Stimulated activated CD4-positive, alpha-beta T cell treated with anti-CD3 and anti-CD28 coated beads, Interleukin-1b, Interleukin-23, amount 100 ng/mL, for 1 hour (primary cell): ENCODE results near the gene PAX5.
"Not testable (repeated sequence)": the region's sequence is repeated elsewhere in the genome, so short reads cannot be mapped to it uniquely, and the experiment has no call there.

Experiments used
- DNase-seq, 2 donors: peaks; one replicate each; pipeline ENCODE4 v3.0.0-alpha.2; 2020; ENCODE audit warnings: low read depth in 2 of 2

Gene PAX5

DNA sequence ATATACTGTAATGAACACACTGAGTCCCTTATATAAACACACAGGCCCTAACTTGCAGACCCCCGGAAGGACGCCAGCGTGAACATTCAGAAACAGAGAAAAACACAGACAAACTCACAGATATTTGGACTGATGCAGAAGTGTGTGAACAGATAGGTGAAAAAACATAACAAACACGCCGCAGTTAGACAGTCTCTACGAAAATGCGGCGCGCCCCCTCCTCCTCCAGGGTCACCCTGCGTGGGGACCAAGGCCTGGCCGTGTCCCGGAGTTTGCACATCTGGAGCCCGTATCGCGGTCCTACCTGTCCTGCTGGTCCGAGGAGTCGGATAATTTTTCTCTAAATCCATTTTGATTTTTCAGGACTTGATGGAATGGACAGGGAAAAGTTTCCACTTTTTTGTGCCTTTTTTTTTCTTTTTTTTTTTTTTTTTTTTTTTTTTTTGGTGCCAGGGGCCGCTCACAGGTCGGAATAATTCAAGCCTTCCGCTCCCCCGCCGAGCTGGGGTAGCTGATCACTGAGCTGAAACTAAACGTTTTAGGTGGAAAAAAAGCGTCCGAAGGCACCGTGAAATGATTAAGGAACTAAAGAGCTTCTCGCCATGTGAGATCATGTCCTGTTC is at the start of gene PAX5:
Gene PAX5 (minus strand): TSS at position 587 of the 623 bp plus-strand sequence. CDS start 237 bp downstream, at position 350.
- no peak for DNase-seq

DNA sequence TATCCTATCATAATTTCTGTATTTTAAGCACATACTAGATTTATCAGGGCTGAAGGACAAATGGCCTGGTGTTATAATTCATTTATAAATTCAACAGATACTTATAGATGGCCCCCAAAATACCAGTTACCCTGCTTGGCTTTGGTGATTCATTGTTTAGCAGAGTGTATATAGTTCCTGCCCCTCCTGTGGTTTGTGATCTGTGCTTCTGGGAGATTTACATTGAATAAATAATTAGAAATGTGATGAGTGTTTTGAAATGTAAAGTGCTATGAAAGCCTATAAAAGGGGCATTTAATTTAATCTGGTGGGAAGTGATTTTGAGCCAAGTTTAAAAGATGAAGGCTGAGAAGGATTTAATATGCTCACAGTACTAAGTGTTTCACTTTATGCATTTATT is 49.6 kb upstream of the PAX5 start:
- no peak for DNase-seq

DNA sequence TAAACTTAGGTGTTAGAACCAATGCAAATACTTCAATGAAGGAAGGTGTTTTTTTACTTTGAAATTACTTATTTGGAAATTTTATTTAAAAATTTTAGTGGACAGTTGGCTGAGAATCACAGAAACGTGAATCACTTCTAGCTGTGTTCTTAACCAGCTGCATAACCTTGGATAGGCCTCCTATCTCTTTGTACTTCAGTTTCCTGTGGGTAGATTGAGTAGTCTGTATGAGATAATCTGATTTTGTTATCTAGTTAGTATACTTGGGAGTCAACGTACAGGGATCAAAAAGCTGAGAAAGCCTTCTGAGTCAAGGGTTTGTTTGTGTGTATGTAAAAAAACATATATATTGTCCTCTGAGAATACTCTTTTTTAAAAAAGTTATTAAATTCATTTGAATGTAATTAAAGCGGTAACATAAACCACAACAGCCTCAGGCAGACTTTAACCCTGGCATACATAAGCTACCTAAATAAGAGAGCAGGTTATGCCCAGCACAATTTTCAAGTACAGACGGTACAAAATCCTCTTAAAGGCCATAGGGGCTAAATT is 48.2 kb upstream of the PAX5 start:
- no peak for DNase-seq

DNA sequence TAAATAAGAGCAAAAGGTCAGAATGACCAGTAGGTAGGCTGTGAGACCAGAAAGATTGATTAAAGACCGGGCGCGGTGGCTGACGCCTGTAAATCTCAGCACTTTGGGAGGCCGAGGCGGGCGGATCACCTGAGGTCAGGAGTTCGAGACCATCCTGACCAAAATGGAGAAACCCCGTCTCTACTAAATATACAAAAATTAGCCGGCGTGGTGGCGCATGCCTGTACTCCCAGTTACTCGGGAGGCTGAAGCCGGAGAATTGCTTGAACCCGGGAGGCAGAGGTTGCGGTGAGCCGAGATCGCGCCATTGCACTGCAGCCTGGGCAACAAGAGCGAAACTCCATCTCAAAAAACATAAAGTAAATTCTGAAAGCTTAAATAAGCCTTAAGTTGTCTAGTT is 47.4 kb upstream of the PAX5 start:
- DNase-seq = not testable (repeated sequence)

DNA sequence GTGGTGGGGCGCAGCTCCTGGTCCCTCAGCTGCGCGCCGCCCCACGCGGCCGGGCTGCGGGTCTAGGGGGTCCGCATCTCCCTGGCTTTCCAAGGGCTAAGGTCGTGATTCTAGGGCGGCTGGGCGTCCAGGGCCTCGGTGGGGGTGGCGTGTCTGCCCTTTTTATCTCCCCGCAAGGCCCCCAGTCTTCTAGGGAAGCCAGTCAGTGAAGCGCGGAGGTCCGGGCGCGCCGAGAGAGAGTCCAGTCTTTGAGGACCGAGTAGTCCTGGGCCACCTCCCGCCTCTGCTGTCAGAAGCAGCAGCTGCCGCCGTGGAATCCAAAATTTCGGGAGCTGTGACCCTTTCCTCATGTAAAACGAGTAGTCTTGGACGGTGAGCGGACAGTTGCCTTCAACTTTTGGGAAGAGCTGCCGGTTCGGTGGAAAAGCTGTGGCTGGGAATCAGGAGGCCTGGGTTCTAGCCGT is 46.1 kb upstream of the PAX5 start:
- DNase-seq = peak in 1 of 2 donors; percentile 2

DNA sequence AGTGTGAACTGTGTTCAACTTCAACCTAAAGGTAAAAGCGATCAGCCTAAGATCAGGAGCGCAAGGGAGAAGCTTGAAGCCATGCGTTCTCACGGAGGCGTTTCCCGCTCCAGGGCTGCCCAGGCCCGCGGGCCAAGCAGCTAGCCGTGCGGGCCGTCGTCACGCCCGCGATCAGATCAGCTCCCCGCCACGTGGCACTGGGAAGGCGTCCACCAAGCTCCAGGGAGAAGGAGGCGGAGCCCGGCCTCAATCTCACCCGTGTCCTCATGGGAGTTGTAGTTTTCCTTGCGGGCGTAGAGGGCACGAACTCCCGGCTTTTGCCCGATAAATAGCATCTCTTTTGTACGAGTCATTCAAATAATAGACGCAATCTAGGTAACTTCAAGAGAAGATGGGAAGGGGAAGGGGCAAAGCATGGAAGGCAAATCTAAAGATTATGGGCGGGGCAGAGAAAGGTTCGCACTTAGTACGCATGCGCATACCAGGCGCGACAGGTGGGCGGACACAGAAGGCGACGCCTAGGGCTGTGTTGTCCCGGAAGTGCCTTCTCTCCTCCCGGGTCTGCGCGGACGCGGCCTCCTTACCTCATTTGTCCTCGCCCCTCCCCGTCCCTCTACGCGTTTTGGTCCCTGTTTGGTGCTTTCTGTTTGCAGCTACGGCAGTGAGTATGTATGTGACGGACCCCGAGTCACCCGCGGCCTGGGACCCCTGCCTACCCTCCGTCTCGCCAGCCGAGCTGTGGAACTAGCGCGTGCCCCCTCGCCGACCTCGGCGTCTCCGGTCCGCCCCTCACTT is 45.5 kb upstream of the PAX5 start:
- DNase-seq = peak; percentile 76 to 85

DNA sequence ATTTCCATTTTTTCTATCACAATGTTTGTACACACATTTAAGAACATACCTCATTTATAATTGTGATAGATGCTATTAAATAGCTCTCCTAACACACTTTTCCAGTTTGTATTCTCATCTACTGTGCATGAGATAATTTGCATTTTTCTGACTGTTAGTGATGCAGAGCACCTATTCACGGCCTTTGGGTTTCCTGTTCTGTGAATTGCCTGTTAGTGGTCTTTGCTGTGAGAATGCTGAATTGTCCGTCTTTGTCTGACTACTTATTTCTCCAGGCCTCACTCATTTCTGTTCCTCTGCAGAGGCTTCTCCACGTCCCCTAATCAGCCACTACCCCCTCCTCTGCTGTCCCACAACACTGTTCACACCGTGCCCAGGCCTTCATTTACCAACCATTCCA is 40.7 kb upstream of the PAX5 start:
- DNase-seq = not testable (repeated sequence)

DNA sequence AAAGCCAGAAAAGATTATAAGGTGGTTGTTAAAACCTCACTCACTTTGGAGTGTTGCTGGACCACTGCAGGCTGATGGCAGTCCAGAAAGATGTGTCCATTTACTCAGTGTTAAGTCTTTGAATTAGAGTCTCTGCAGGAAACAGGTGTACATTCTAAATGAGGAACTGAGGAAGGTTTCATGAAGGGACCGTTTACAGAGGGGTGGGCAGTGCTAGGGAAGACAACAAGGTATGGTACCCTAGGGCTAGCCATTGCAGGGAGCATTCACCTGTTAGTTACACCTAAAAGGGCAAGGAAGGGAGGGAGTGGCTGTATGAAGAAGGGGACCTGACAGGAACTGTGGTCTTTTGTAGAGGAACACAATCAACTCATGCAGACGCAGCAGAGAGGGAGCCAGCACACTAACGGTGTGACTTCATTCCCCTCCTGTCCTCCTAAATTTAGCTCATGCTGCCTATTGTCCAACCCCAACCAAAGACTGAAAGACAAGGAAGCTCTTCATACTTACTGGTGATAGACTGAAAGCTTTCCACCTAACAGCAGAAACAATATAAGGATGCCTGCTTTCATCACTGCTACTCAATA is 32.2 kb upstream of the PAX5 start:
- DNase-seq = no peak

DNA sequence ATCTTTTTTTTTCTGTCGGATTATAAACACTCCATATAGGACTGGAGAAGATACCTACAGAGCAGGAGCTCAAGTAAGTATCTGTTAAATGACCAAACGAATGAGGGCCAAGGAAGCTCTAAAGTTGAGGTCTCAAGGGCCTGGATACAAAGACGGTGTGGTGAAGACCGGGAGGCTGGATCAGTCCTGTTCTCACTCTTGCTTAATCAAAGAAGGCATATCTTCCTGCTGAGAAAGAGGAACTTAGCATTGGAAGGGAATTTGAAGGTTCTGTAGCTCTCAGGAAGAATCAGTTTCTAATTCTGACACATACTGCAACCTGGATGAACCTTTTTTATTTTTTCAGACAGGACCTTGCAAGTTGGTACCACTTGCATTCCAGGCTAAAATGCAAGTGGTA is 28.3 kb upstream of the PAX5 start:
- DNase-seq = no peak

DNA sequence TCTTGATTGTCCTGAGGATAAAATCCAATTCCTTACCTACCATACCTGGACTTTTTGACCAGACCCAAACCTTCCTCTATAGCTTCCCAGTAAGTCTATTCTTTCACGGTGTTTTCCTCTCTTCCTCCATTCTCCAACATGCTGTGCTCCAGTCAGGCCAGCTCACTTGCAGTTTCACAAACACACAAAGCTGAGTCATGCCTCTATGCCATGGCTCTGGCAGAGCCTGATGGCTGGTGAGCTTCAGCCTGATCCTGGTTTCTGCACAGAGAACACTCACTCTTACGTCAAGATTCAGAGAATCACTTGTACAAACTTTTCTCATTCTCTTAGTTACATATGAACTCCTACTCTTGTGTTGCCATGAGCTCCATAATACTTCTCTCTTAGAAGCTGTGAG is 27.7 kb upstream of the PAX5 start:
- DNase-seq = no peak

DNA sequence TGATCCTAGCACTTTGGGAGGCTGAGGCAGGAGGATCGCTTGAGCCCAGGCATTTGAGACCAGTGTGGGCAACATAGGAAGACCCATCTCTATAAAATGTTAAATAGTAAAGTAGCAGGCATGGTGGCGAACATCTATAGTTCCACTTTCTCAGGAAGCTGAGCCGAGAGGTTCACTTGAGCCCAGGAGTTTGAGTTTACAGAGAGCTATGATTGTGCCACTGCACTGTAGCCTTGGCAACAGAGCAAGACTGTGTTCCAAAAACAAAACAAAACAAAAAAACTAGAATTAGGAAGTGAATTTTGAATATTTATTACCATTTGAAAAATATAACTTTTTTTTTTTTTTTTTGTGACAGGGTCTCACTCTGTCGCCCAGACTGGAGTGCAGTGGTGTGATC is 26.8 kb upstream of the PAX5 start:
- no peak for DNase-seq

DNA sequence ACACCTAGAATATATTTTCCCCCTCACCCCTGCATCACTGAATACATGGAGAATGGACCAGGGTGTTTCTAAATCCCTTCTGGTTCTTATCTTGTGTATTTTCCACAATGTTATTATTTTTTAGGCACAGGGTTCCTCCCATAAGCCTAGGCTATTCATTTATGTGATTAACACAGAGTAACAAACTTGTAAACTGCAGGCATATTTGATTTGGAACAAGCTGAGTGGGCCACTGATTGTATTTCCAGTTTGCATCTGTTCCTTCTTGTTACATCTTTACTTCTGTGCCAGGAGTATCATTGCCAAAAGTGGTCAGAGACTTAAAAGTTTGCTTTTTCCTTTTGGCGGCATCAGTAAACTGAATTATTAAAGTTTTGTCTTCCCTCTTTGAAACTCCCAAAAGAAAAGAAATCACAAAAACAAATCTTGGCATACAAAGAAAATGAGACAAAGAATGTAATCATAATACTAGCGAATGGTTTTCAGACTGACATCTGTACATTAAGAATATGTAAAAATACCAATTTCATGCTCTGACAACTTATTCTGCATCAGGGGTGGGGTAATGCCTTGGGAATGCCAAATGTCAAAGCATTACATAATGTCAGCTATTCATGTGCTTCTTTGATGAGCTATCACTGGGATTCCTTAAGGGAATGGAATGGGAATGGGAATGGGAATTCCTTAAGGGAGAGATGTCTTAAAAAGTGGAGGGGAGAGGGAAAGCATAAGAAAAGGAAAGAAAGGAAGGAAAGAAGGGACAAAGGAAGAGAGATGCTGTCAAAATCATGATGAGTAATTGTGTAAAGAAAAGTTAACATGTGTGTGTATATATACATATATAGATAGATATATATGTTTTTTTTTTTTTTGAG is 22.2 kb upstream of the PAX5 start:
- DNase-seq = no peak

DNA sequence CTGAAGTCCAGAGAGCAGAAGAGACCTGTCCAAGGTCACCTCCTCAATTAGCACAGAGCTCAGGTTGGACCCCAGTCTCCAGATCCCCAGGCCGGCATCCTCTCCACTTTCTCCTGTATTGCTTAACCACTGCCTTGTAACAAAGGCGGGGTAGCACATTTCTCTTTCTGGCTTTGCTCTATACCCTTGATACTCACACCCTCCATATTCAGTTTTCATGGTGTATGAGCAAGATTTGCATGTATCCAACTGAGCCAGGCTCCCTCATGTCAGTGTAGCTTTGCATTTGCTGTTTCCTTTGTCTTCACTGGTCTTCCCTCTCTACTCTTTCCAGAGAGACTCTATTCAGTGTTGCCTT is 20.3 kb upstream of the PAX5 start:
- not testable (repeated sequence) for DNase-seq

DNA sequence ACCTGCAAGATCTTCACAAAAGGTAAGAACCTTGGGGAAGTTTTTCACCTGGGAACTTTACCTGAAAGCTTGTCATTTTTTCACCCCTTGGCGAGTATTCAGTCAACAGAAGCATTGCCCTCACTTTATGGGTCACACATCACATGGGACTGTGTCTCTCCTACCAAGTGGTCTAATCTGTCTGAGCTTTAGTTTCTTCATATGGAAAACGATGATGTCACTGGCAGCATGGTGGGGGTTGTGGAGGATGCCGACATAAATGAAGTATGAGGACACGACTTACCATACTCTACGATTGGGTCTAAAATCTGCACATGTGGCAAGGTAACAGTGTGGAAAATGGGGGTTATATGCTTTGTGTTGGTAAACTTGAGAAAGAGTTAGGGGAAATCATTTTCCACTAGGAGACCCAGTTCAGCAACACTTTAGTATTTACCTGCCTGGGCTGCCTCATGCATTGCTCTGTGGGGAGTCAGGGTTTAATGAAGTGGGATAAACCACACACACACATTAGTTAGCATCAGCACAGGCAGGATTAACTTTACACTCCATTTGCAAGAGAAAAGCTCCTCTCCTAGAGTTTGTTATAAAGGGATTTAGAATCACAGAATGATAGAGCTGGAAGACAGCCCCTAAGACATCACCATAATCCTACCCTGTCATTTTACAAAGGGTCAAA is 19.8 kb upstream of the PAX5 start:
- no peak for DNase-seq

DNA sequence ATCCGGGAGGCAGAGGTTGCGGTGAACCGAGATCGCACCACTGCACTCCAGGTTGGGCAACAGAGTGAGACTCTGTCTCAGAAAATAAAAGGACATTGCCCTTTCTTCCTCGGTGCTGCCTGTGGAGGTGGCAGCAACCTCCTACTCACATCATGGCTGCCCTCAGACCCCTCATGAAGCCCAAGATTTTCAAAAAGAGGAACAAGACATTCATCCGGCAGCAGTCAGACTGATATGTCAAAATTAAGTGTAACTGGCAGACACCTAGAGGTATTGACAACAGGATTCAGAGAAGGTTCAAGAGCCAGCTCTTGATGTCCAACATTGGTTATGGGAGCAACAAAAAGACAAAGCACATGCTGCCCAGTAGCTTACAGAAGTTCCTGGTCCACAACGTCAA is 12.6 kb upstream of the PAX5 start:
- no peak for DNase-seq

DNA sequence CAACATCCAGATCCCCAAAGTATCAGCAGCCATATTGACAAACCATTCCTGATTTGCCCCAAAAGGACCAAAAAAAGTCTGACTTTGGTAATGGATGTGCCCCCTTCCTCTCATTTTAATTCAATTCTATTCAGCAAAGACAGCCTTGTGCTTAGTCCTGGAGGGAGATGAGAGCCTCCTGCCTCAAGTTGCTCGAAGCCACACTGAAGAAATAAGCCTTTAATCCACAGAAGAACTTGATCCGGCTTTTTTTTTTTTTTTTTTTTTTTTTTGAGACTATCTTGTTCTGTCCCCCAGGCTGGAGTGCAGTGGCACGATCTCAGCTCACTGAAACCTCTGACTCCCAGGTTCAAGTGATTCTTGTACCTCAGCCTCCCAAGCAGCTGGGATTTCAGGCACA is 8.4 kb upstream of the PAX5 start:
- no peak for DNase-seq

DNA sequence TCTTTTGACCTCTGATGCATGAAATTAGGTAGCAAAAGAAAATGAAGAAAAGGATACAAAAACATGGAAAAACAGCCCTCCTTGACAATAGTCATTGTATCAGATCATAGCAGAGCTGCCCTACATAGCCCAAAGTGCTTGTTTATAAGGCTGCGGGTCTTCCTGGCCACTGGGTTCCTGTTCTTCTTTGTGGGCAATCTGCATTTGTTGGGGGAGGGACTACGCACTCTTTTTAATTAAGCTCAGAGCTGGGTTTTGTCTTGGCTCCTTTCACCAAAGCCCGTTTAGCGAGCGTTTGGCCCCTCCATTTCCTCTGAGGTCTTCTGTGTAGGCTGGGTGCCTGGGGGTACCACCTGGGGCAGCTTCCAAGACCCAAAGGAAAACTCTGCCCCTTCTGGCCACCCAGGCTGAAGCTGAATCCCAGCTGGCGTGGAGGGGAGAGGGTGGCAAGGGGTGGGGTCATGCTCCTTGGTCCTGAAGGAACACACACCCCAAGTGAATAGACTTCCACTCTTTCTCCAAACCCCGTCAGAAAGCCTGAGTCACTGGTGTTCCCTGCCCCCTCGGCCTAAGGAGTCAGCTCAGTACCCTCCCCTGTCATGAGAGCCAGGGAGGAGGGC is 6.5 kb upstream of the PAX5 start:
- no peak for DNase-seq

DNA sequence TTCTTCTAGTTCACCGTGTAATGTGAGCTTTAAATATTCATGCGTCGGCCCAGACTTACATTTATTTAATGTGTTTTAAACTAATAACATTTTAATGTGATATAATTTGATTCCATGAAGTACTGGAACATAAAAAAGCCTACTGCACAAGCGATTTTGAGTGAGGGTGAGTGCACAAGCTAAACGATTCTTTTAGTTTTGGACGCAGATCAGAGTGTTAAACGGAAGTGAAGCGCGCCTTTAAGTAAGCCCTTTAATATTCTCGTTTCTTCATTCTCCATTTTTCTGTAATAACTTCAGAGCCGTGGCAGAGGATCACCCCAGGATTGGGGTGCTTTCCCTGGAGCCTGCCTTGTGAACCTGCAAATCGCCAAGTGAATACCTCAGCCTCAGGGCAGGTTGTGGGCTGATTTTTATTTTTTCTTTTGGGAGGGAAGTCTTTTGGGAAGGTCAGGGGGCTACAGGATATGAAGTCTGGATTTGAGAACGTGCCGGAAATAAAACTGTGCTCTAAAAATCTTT is 4.9 kb upstream of the PAX5 start:
- no peak for DNase-seq

DNA sequence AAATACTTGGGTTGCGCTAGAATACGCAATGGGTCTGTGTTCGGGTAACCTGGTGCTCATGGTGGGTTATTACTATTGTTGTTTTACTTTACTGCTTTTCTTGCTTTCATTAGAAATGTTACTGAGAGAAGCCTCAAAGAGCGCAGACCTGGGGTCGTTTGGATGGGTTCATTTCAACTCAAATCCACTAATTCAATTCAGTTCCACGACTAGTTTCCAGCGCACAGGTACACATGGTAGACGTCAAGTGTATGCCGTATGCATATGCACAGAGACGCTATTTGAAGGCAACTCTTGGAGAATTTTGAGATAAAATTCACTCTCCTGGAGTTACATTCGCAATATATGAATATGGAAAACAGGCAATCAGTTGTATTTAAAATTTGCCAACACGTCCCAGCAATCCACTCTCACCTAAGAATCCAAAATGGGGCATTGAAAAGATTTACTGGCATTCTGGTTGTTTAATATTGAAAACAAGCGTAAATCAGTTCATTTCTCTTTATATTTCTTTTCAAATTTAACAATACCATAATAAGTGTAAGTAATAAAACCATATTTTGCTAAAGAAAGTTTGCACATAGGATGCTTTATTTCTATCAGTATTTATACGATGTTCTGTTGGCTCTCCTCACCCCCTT is 4.4 kb upstream of the PAX5 start:
- no peak for DNase-seq
